ENCODE results near the gene NEDD4.
A peak's percentile ranks its signal among the peaks of the same experiment; 100 is the strongest.

NEDD4 gene

DNA sequence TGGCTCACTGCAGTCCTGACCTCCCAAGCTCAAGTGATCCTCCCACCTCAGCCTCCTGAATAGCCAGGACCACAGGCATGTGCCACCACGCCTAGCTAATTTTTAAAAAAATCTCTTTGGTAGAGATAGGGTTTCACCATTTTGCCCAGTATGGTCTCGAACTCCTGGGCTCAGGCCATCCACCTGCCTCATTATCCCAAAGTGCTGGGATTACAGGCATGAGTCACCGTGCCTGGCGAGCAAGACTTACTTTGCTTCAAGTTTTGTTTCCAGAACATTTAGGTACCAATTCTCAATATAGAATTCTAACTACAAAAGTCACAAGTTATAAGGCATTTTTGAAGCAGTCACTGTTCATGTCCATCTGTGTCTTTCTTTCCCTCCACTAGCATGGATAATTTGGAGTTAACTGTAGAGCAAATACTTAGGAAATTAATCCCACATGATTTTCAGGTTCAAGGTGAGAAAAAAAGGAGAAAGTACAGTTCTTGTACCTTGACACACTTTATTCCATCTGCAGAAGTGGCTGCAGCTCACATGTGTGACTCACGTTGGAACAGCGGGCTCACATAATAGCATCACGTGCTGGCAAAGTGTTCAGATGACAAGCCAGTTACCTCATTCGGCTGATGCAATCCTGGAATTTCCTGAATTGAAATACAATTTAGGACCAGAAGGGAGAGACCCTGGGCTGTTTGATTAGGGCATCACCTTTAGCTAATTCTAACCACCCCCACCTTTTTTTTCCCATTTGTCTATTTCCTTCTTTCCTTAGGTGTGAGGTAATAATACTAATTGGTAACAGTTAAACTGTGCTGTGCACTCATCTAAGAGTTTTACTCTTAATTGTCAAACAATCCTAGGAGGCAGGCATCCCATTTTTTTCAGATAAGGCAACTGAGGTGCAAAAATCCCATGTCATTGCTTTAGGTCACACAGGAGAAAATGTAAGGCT is 46.9 kb upstream of the NEDD4 start:
- H3K9me3 ChIP-seq (ENCODE audit: control insufficient read depth, insufficient read depth, low read depth, low read length): no peaks in the 10 kb centered on the region
- CTCF ChIA-PET: interaction anchor here (0.5 to 2.8 kb wide), 5 partner anchors 8 to 451 kb away, joined by 3 to 11 read pairs (median 4); no protein-coding TSS in a partner anchor
- peak overlapping the region; percentile 78 for H3K27ac ChIP-seq (ENCODE audit: extremely low read depth, low read depth, low read length)
- H3K4me3 ChIP-seq (ENCODE audit: low read depth, low read length): no peak overlapping the region
- peaks cover 12% of the 10 kb centered on the region; the same call in 1 of the 2 replicates for H3K4me1 ChIP-seq (ENCODE audit: control insufficient read depth, insufficient read depth, low read length)
- POLR2A ChIA-PET: interaction anchor here (0.7 kb wide), 1 partner anchor 46 kb away, joined by 3 read pairs; no protein-coding TSS in a partner anchor
- no peaks in the 10 kb centered on the region for H3K36me3 ChIP-seq (ENCODE audit: control insufficient read depth in 2 of 2, insufficient read depth in 1 of 2, low read length in 2 of 2)
- TF ChIP-seq ZNF837 (tag by site-specific recombination; IDR thresholded peaks at IDR 0.05) (no peak), ZNF146 (tag by site-specific recombination; IDR thresholded peaks at IDR 0.05) (no peak), TCF7L2 (IDR thresholded peaks at IDR 0.05; ENCODE audit: borderline replicate concordance, low read depth, low read length) (no peak), ZNF426 (tag by site-specific recombination; IDR thresholded peaks at IDR 0.05) (no peak), ZNF610 (tag by site-specific recombination; IDR thresholded peaks at IDR 0.05; ENCODE audit: borderline replicate concordance) (no peak), ZNF354C (tag by site-specific recombination; IDR thresholded peaks at IDR 0.05; ENCODE audit: borderline replicate concordance, low read depth) (no peak), ZNF529 (tag by site-specific recombination; IDR thresholded peaks at IDR 0.05; ENCODE audit: insufficient replicate concordance) (no peak), BCL11B (tag by site-specific recombination; IDR thresholded peaks at IDR 0.05; ENCODE audit: low read depth) (no peak), GLIS1 (tag by site-specific recombination; IDR thresholded peaks at IDR 0.05) (no peak; the same call in 1 of the 2 replicates), ZNF138 (tag by site-specific recombination; IDR thresholded peaks at IDR 0.05; ENCODE audit: borderline replicate concordance) (no peak), SALL2 (tag by site-specific recombination; IDR thresholded peaks at IDR 0.05; ENCODE audit: borderline replicate concordance) (no peak), ZNF202 (tag by site-specific recombination; IDR thresholded peaks at IDR 0.05; ENCODE audit: borderline replicate concordance) (no peak), ZBTB10 (tag by site-specific recombination; IDR thresholded peaks at IDR 0.05) (no peak), ZNF112 (tag by site-specific recombination; IDR thresholded peaks at IDR 0.05) (no peak), ZNF555 (tag by site-specific recombination; conservative IDR thresholded peaks at IDR 0.05) (no peak), YY2 (tag by site-specific recombination; IDR thresholded peaks at IDR 0.05) (no peak), HOXA7 (CRISPR knock-in tag; IDR thresholded peaks at IDR 0.05; ENCODE audit: borderline replicate concordance) (no peak), ZNF785 (tag by site-specific recombination; IDR thresholded peaks at IDR 0.05) (no peak), HOXD13 (CRISPR knock-in tag; IDR thresholded peaks at IDR 0.05; ENCODE audit: borderline replicate concordance) (peak; percentile 89; the same call in 1 of the 2 replicates), ZNF350 (tag by site-specific recombination; IDR thresholded peaks at IDR 0.05) (no peak), ZNF404 (tag by site-specific recombination; IDR thresholded peaks at IDR 0.05) (no peak), KLF16 (tag by site-specific recombination; IDR thresholded peaks at IDR 0.05) (no peak), ZNF292 (tag by site-specific recombination; IDR thresholded peaks at IDR 0.05; ENCODE audit: borderline replicate concordance, low read depth) (no peak), HOXC10 (CRISPR knock-in tag; IDR thresholded peaks at IDR 0.05) (no peak), ZEB2 (tag by site-specific recombination; IDR thresholded peaks at IDR 0.05) (peak; percentile 93), ZNF776 (tag by site-specific recombination; IDR thresholded peaks at IDR 0.05; ENCODE audit: borderline replicate concordance) (no peak), ZNF664 (tag by site-specific recombination; IDR thresholded peaks at IDR 0.05) (peak; percentile 49; the same call in 1 of the 2 replicates), ZNF768 (tag by site-specific recombination; IDR thresholded peaks at IDR 0.05) (no peak), ZNF596 (tag by site-specific recombination; IDR thresholded peaks at IDR 0.05) (no peak)
- TF ChIP-seq, protein P1, sequence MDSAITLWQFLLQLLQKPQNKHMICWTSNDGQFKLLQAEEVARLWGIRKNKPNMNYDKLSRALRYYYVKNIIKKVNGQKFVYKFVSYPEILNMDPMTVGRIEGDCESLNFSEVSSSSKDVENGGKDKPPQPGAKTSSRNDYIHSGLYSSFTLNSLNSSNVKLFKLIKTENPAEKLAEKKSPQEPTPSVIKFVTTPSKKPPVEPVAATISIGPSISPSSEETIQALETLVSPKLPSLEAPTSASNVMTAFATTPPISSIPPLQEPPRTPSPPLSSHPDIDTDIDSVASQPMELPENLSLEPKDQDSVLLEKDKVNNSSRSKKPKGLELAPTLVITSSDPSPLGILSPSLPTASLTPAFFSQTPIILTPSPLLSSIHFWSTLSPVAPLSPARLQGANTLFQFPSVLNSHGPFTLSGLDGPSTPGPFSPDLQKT (IDR thresholded peaks at IDR 0.05; ENCODE audit: borderline replicate concordance, low read depth, low read length): no peak
- TF ChIP-seq, protein P2, sequence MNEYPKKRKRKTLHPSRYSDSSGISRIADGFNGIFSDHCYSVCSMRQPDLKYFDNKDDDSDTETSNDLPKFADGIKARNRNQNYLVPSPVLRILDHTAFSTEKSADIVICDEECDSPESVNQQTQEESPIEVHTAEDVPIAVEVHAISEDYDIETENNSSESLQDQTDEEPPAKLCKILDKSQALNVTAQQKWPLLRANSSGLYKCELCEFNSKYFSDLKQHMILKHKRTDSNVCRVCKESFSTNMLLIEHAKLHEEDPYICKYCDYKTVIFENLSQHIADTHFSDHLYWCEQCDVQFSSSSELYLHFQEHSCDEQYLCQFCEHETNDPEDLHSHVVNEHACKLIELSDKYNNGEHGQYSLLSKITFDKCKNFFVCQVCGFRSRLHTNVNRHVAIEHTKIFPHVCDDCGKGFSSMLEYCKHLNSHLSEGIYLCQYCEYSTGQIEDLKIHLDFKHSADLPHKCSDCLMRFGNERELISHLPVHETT (tag by site-specific recombination; IDR thresholded peaks at IDR 0.05): peak; percentile 36; the same call in 1 of the 2 replicates
